HCT116 (cell line): Measurements from ENCODE around the gene MRM3. TPM values are rescaled to one million over a fixed set of nuclear protein-coding genes. Genes with fewer than 3 reads are reported as not detected.

Source experiments
- ATAC-seq: fragments of 200-7000 bp; cut with Tn5 transposase; 2 replicates; pipeline ENCODE4 v1.9.1; 2020; ENCODE audit warnings: mild to moderate bottlenecking, moderate library complexity
- BruUV-seq: library from RNA; stranded (reverse); fragments of 400-500 nt; replicated peaks from 2 replicates; lab custom pipeline; 2021; lab: Mats Ljungman, UMichigan
- CTCF ChIA-PET: fragments of 300-600 bp; sonication (Branson Sonifier 250); formaldehyde crosslinking; loops from one replicate; lab custom pipeline; 2021; ENCODE audit warnings: antibody characterized with exemption; lab: Charles Lee
- POLR2A ChIA-PET: fragments of 300-600, 350-600 bp; sonication (Branson Sonifier 250); formaldehyde crosslinking; loops from one replicate; lab custom pipeline; 2021; ENCODE audit warnings: antibody characterized with exemption; lab: Charles Lee
- RAD21 ChIA-PET, 2 experiments: fragments of 300-600 bp; sonication (Branson Sonifier 250); formaldehyde crosslinking; loops; one replicate each; lab custom pipeline; 2023; ENCODE audit warnings: low total read pairs in 2 of 2; ENCODE audit not compliant: uncharacterized antibody in 2 of 2, unreplicated experiment in 2 of 2, low non-redundant PET in 1 of 2; lab: Charles Lee
- DNase-seq: peaks from one replicate; pipeline ENCODE4 v3.0.0-alpha.2; 2010; ENCODE audit warnings: low read depth, low spot score
- H2AFZ ChIP-seq: fragments of 200-600 bp; shearing (Covaris generic), sonication (generic); 2 replicates; pipeline ENCODE4 v1.6.1; 2017; ENCODE audit warnings: low read depth, mixed run types, mixed read lengths, antibody characterized with exemption, low read length; ENCODE audit not compliant: poor library complexity, severe bottlenecking
- H3K27ac ChIP-seq: 2 replicates; pipeline ENCODE4 v1.5.1; 2012; ENCODE audit warnings: low read depth, low read length
- H3K27me3 ChIP-seq: fragments of 200-600 bp; sonication (generic); 2 replicates; pipeline ENCODE4 v1.6.1; 2016; ENCODE audit warnings: mixed run types, low read length, mixed read lengths; ENCODE audit not compliant: insufficient read depth
- H3K36me3 ChIP-seq, 2 experiments: fragments of 200-500 bp in 1 of 2; fragments of 200-600 bp in 1 of 2; sonication (Bioruptor generic) in 1 of 2; sonication (generic) in 1 of 2; 2 replicates each; pipeline versions ENCODE4 v1.5.1 to v1.6.1; 2014 to 2016; ENCODE audit warnings: low read length in 2 of 2, inconsistent platforms in 1 of 2, mixed read lengths in 1 of 2, mixed run types in 1 of 2; ENCODE audit not compliant: insufficient read depth in 2 of 2, control insufficient read depth in 1 of 2
- H3K4me1 ChIP-seq, 2 experiments: fragments of 200-600 bp in 1 of 2; sonication (generic) in 1 of 2; 2 replicates each; pipeline versions ENCODE4 v1.5.1 to v1.6.1; 2012 to 2017; ENCODE audit warnings: low read length in 2 of 2, inconsistent platforms in 1 of 2, mild to moderate bottlenecking in 1 of 2, mixed read lengths in 1 of 2, mixed run types in 1 of 2, moderate library complexity in 1 of 2; ENCODE audit not compliant: insufficient read depth in 2 of 2, control insufficient read depth in 1 of 2
- H3K4me2 ChIP-seq: fragments of 200-600 bp; sonication (generic); 2 replicates; pipeline ENCODE4 v1.6.1; 2017; ENCODE audit warnings: mixed run types, low read length, mixed read lengths
- H3K4me3 ChIP-seq, 2 experiments: fragments of 200-600 bp in 1 of 2; sonication (generic) in 1 of 2; replicated peaks in 1 of 2; 2 replicates each; pipeline ENCODE4 v1.5.1; 2011 to 2016; ENCODE audit warnings: low read length in 2 of 2, control low read depth in 1 of 2, low read depth in 1 of 2, mild to moderate bottlenecking in 1 of 2, mixed read lengths in 1 of 2, mixed run types in 1 of 2
- H3K79me2 ChIP-seq: fragments of 200-600 bp; sonication (generic); 2 replicates; pipeline ENCODE4 v1.6.1; 2017; ENCODE audit warnings: mild to moderate bottlenecking, mixed run types, low read length, moderate library complexity, mixed read lengths; ENCODE audit not compliant: insufficient read depth
- H3K9ac ChIP-seq: fragments of 200-600 bp; sonication (generic); 2 replicates; pipeline ENCODE4 v1.6.1; 2016; ENCODE audit warnings: low read length, mixed read lengths
- H3K9me2 ChIP-seq: fragments of 200-600 bp; sonication (generic), shearing (Covaris generic); 2 replicates; pipeline ENCODE4 v1.6.1; 2017; ENCODE audit warnings: mixed run types, mild to moderate bottlenecking, moderate library complexity; ENCODE audit not compliant: insufficient read depth
- H3K9me3 ChIP-seq, 2 experiments: fragments of 200-500 bp in 1 of 2; fragments of 200-600 bp in 1 of 2; sonication (Bioruptor generic) in 1 of 2; sonication (generic) in 1 of 2; 2 replicates each; pipeline ENCODE4 v1.6.1; 2014 to 2017; ENCODE audit warnings: low read length in 2 of 2, mixed read lengths in 2 of 2, inconsistent platforms in 1 of 2, low read depth in 1 of 2, mild to moderate bottlenecking in 1 of 2, mixed run types in 1 of 2, moderate library complexity in 1 of 2; ENCODE audit not compliant: control insufficient read depth in 1 of 2, insufficient read depth in 1 of 2
- H4K20me1 ChIP-seq: fragments of 200-600 bp; sonication (generic), shearing (Covaris generic); 2 replicates; pipeline ENCODE4 v1.6.1; 2017; ENCODE audit warnings: mixed run types, mild to moderate bottlenecking, moderate library complexity; ENCODE audit not compliant: insufficient read depth
- CEBPB ChIP-seq: IDR thresholded peaks from 2 replicates; pipeline ENCODE4 v1.6.1; 2012; ENCODE audit warnings: low read depth
- CTCF ChIP-seq, 3 experiments: fragments of 200-600 bp in 1 of 3; sonication (generic) in 1 of 3; IDR thresholded peaks in 2 of 3; conservative IDR thresholded peaks in 1 of 3; 2 replicates each; pipeline ENCODE4 v1.5.1; 2012 to 2017; ENCODE audit warnings: low read depth in 2 of 3, low read length in 2 of 3, antibody characterized with exemption in 1 of 3, borderline replicate concordance in 1 of 3, control low read depth in 1 of 3, mild to moderate bottlenecking in 1 of 3, mixed read lengths in 1 of 3, mixed run types in 1 of 3, moderate library complexity in 1 of 3; ENCODE audit not compliant: insufficient read depth in 1 of 3
- EGR1 ChIP-seq: IDR thresholded peaks from 2 replicates; pipeline ENCODE4 v1.6.1; 2012; ENCODE audit warnings: low read depth
- EZH2 ChIP-seq: fragments of 200-600 bp; sonication (generic); IDR thresholded peaks from 2 replicates; pipeline ENCODE4 v1.6.1; 2017; ENCODE audit warnings: antibody characterized with exemption, mixed run types
- EZH2phosphoT487 ChIP-seq: fragments of 200-600 bp; IDR thresholded peaks from 2 replicates; pipeline ENCODE4 v1.6.1; 2018; ENCODE audit warnings: antibody characterized with exemption, borderline replicate concordance
- FOSL1 ChIP-seq: IDR thresholded peaks from 2 replicates; pipeline ENCODE4 v1.6.1; 2012; ENCODE audit warnings: low read depth
- JUND ChIP-seq: IDR thresholded peaks from 2 replicates; pipeline ENCODE4 v1.6.1; 2012
- MAX ChIP-seq: IDR thresholded peaks from 2 replicates; pipeline ENCODE4 v1.6.1; 2012
- POLR2AphosphoS5 ChIP-seq: IDR thresholded peaks from 2 replicates; pipeline ENCODE4 v1.6.1; 2011; ENCODE audit warnings: mild to moderate bottlenecking, low read depth, low read length, moderate library complexity
- RAD21 ChIP-seq: IDR thresholded peaks from 2 replicates; pipeline ENCODE4 v1.6.1; 2012; ENCODE audit warnings: low read depth, mild to moderate bottlenecking
- REST ChIP-seq: IDR thresholded peaks from 2 replicates; pipeline ENCODE4 v1.6.1; 2012; ENCODE audit warnings: low read depth
- SIN3A ChIP-seq: IDR thresholded peaks from 2 replicates; pipeline ENCODE4 v1.6.1; 2012; ENCODE audit warnings: low read depth
- SP1 ChIP-seq: IDR thresholded peaks from 2 replicates; pipeline ENCODE4 v1.6.1; 2012; ENCODE audit warnings: low read depth
- SRF ChIP-seq: IDR thresholded peaks from 2 replicates; pipeline ENCODE4 v1.6.1; 2012; ENCODE audit warnings: low read depth
- TCF7L2 ChIP-seq: IDR thresholded peaks from 2 replicates; pipeline ENCODE4 v1.7.0; 2011; ENCODE audit warnings: borderline replicate concordance, inconsistent platforms; ENCODE audit not compliant: insufficient read depth, insufficient read length; ENCODE audit errors: extremely low read depth
- YY1 ChIP-seq: IDR thresholded peaks from 2 replicates; pipeline ENCODE4 v1.6.1; 2011; ENCODE audit warnings: low read length, low read depth, moderate library complexity, mild to moderate bottlenecking; ENCODE audit not compliant: insufficient replicate concordance; ENCODE audit errors: extremely low read depth
- ZBTB33 ChIP-seq: IDR thresholded peaks from 2 replicates; pipeline ENCODE4 v1.6.1; 2011; ENCODE audit warnings: mild to moderate bottlenecking, low read length, moderate library complexity; ENCODE audit not compliant: insufficient replicate concordance; ENCODE audit errors: extremely low read depth
- ZNF274 ChIP-seq: fragments of 200-500 bp; sonication (Bioruptor generic); IDR thresholded peaks from 2 replicates; pipeline ENCODE4 v1.6.1; 2014; ENCODE audit warnings: mild to moderate bottlenecking, low read depth, low read length, inconsistent platforms
- intact Hi-C: fragments of 100-400 bp; cut with micrococcal nuclease; formaldehyde crosslinking; loops from 2 replicates; pipeline ENCODE4 v1.10.0; 2022
- total RNA-seq: library from RNA; stranded (reverse); gene quantifications from one replicate; pipeline ENCODE4 v1.2.1, GENCODE V29; 2021; ENCODE audit not compliant: unreplicated experiment
- TF ChIP-seq, protein P1 (sequence below): IDR thresholded peaks from 2 replicates; pipeline ENCODE4 v1.6.1; 2012

The MRM3 gene
- total RNA-seq, 1 experiment from 2014 or later = 32.6 TPM

DNA sequence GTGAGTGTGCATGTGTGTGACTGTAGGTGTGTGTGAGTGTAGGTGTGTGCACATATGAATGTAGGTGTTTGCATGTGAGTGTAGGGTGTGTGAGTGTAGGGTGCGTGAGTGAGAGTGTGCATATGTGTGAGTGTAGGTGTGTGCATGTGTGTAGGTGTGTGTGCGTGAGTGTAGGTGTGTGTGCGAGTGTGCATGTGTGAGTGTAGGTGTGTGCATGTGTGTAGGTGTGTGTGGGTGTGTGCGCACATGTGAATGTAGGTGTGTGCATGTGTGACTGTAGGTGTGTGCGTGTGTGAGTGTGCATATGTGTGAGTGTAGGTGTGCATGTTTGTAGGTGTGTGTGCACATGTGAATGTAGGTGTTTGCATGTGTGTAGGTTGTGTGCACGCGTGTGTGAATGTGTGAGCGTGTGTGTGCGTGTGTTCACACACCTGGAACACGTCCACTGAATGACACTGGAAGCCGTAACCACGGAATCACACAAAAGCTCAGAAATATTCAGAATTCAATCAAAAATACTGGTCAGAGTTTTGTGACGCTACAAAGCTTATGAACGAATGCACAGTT, 30.6 kb downstream of the MRM3 start:
- POLR2A ChIA-PET = no interaction called here
- Histone ChIP-seq H3K4me3 (no peak overlapping the region), H3K9me3 (no peaks in the 10 kb centered on the region), H2AFZ (no peak overlapping the region), H3K27ac (no peak overlapping the region), H3K4me1 (no peaks in the 10 kb centered on the region), H3K36me3 (peaks cover 9 to 10% of the 10 kb centered on the region in 2 experiments; a peak in 3 of 4 replicates), H3K27me3 (no peaks in the 10 kb centered on the region), H4K20me1 (no peaks in the 10 kb centered on the region), H3K79me2 (peaks cover 11% of the 10 kb centered on the region; the same call in 1 of the 2 replicates), H3K9ac (no peak overlapping the region), H3K4me2 (no peak overlapping the region), H3K9me2 (no peaks in the 10 kb centered on the region)
- RAD21 ChIA-PET = no interaction called here
- intact Hi-C loops = no loop called here
- CTCF ChIA-PET = no interaction called here
- DNase-seq (no peak), ATAC-seq (no peak)
- BruUV-seq = no TSS peak
- TF ChIP-seq EZH2phosphoT487 (no peak), TCF7L2 (no peak), CEBPB (no peak), JUND (no peak), ZNF274 (no peak), SRF (no peak), EZH2 (no peak), FOSL1 (no peak), POLR2AphosphoS5 (no peak), EGR1 (no peak), SP1 (no peak), MAX (no peak), SIN3A (no peak), RAD21 (no peak), ZBTB33 (no peak), REST (no peak), CTCF (IDR thresholded peaks at IDR 0.05 in 2 of 3, conservative IDR thresholded peaks at IDR 0.05 in 1 of 3; ENCODE audit: borderline replicate concordance in 1 of 3, insufficient read depth in 1 of 3, low read depth in 2 of 3, low read length in 2 of 3) (no peak), YY1 (no peak)
- TF ChIP-seq, protein P1, sequence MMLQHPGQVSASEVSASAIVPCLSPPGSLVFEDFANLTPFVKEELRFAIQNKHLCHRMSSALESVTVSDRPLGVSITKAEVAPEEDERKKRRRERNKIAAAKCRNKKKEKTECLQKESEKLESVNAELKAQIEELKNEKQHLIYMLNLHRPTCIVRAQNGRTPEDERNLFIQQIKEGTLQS = no peak
